Ishikawa (cell line): ENCODE results near the gene PDZD7.

Experiments
- CEBPB ChIP-seq: IDR thresholded peaks from 2 replicates; pipeline ENCODE4 v1.6.1; 2012
- CREB1 ChIP-seq: IDR thresholded peaks from 2 replicates; pipeline ENCODE4 v1.6.1; 2012; ENCODE audit warnings: low read depth
- EGR1 ChIP-seq: IDR thresholded peaks from 2 replicates; pipeline ENCODE4 v1.6.1; 2012
- EP300 ChIP-seq: IDR thresholded peaks from 2 replicates; pipeline ENCODE4 v1.6.1; 2012; ENCODE audit warnings: borderline replicate concordance
- FOXM1 ChIP-seq: IDR thresholded peaks from 2 replicates; pipeline ENCODE4 v1.6.1; 2012; ENCODE audit warnings: low read depth, borderline replicate concordance
- MAX ChIP-seq: IDR thresholded peaks from 2 replicates; pipeline ENCODE4 v1.6.1; 2012
- NFIC ChIP-seq: IDR thresholded peaks from 2 replicates; pipeline ENCODE4 v1.6.1; 2012
- RAD21 ChIP-seq: IDR thresholded peaks from 2 replicates; pipeline ENCODE4 v1.6.1; 2012; ENCODE audit warnings: low read depth
- REST ChIP-seq: IDR thresholded peaks from 2 replicates; pipeline ENCODE4 v1.6.1; 2012; ENCODE audit warnings: low read depth, mild to moderate bottlenecking
- TAF1 ChIP-seq: IDR thresholded peaks from 2 replicates; pipeline ENCODE4 v1.6.1; 2012; ENCODE audit warnings: low read depth, mild to moderate bottlenecking
- TCF12 ChIP-seq: IDR thresholded peaks from 2 replicates; pipeline ENCODE4 v1.6.1; 2012; ENCODE audit warnings: low read depth
- TEAD4 ChIP-seq: IDR thresholded peaks from 2 replicates; pipeline ENCODE4 v1.6.1; 2012
- USF1 ChIP-seq: IDR thresholded peaks from 2 replicates; pipeline ENCODE4 v1.6.1; 2012
- YY1 ChIP-seq: IDR thresholded peaks from 2 replicates; pipeline ENCODE4 v1.6.1; 2012; ENCODE audit warnings: low read depth
- ZBTB7A ChIP-seq: IDR thresholded peaks from 2 replicates; pipeline ENCODE4 v1.6.1; 2012; ENCODE audit warnings: low read depth

PDZD7 gene

GRCh38 chr10:101001659-101002035, 29.3 kb downstream of the PDZD7 start:
- TF ChIP-seq CEBPB = no peak
- no peak for TF ChIP-seq TEAD4

- TF ChIP-seq CREB1 = no peak
- TF ChIP-seq TCF12 = no peak
- no peak for TF ChIP-seq CEBPB
- TF ChIP-seq NFIC = no peak
- no peak for TF ChIP-seq ZBTB7A
- no peak for TF ChIP-seq USF1
- TF ChIP-seq EP300 = no peak
- no peak for TF ChIP-seq FOXM1
- no peak for TF ChIP-seq REST
- TF ChIP-seq RAD21 = no peak
Measured at GRCh38 chr10:101000915-101001658, 29.8 kb downstream of the PDZD7 start.

GRCh38 chr10:101000127-101000914, 30.6 kb downstream of the PDZD7 start:
- TF ChIP-seq YY1 = no peak
- TF ChIP-seq FOXM1 = no peak
- TF ChIP-seq ZBTB7A = no peak; the same call in 1 of the 2 replicates
- no peak for TF ChIP-seq CREB1
- no peak for TF ChIP-seq REST
- no peak for TF ChIP-seq RAD21

- TF ChIP-seq FOXM1 = no peak
- TF ChIP-seq EGR1 = peak; percentile 72
Measured at GRCh38 chr10:100999742-101000126, 31.2 kb downstream of the PDZD7 start, which contains the start of gene LZTS2. Gene LZTS2 (plus strand): TSS chr10:100999808. CDS start chr10:101002539, 2,731 bp downstream.

- peak; percentile 45 for TF ChIP-seq CREB1
- peak; percentile 75; the same call in 1 of the 2 replicates for TF ChIP-seq TCF12
- TF ChIP-seq ZBTB7A = 0 out of 2 replicates have a peak, but pooled peaks have one; percentile 8
- no peak for TF ChIP-seq EGR1
- peak; percentile 51; the same call in 1 of the 2 replicates for TF ChIP-seq YY1
- TF ChIP-seq FOXM1 = no peak
- peak; percentile 54 for TF ChIP-seq MAX
- no peak for TF ChIP-seq CEBPB
- TF ChIP-seq RAD21 = peak; percentile 44; the same call in 1 of the 2 replicates
- TF ChIP-seq REST = no peak; the same call in 1 of the 2 replicates
- 0 out of 2 replicates have a peak, but pooled peaks have one; percentile 19 for TF ChIP-seq TEAD4
- TF ChIP-seq USF1 = peak; percentile 8; the same call in 1 of the 2 replicates
- TF ChIP-seq EP300 = peak; percentile 44; the same call in 1 of the 2 replicates
- no peak for TF ChIP-seq NFIC
- peak; percentile 65; the same call in 1 of the 2 replicates for TF ChIP-seq TAF1
Measured at GRCh38 chr10:100998991-100999741, 31.8 kb downstream of the PDZD7 start.
